Measurements from ENCODE around the gene CEACAM20.

The CEACAM20 gene

DNA sequence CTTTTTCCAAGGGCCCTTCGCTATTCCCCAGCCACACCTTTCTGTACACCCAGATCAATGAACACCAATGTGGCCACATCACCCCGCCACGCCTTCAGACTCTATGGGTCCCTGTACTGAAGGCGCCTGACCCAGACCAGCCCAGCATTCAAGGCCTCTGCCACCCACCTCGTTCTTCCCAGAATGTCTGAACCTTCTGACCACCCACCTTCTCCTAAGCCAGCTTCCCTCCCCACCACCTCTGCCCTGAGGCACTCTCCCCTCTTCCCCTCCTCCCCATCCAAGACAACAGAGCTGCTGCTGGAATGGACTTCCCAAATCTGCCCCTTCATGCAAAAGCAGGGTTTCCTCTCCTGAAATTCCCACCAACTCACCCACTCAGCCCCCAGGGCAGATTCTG lies 3.3 kb upstream of the CEACAM20 start:
- Histone ChIP-seq H3K27ac (no peak overlapping the region), H3K4me3 (ENCODE audit: low read depth, low read length) (no peak overlapping the region), H3K27me3 (ENCODE audit: control insufficient read depth, insufficient read depth, low read length) (no peaks in the 10 kb centered on the region), H3K4me1 (no peaks in the 10 kb centered on the region), H3K79me2 (no peaks in the 10 kb centered on the region), H3K9ac (no peak overlapping the region), H3K4me2 (ENCODE audit: low read length) (no peak overlapping the region), H2AFZ (no peak overlapping the region), H3K9me3 (ENCODE audit: control insufficient read depth, low read length) (no peaks in the 10 kb centered on the region), H3K36me3 (ENCODE audit: control insufficient read depth, insufficient read depth, low read length) (no peaks in the 10 kb centered on the region)
- TF ChIP-seq, protein P1, sequence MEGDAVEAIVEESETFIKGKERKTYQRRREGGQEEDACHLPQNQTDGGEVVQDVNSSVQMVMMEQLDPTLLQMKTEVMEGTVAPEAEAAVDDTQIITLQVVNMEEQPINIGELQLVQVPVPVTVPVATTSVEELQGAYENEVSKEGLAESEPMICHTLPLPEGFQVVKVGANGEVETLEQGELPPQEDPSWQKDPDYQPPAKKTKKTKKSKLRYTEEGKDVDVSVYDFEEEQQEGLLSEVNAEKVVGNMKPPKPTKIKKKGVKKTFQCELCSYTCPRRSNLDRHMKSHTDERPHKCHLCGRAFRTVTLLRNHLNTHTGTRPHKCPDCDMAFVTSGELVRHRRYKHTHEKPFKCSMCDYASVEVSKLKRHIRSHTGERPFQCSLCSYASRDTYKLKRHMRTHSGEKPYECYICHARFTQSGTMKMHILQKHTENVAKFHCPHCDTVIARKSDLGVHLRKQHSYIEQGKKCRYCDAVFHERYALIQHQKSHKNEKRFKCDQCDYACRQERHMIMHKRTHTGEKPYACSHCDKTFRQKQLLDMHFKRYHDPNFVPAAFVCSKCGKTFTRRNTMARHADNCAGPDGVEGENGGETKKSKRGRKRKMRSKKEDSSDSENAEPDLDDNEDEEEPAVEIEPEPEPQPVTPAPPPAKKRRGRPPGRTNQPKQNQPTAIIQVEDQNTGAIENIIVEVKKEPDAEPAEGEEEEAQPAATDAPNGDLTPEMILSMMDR (IDR thresholded peaks at IDR 0.05): no peak

DNA sequence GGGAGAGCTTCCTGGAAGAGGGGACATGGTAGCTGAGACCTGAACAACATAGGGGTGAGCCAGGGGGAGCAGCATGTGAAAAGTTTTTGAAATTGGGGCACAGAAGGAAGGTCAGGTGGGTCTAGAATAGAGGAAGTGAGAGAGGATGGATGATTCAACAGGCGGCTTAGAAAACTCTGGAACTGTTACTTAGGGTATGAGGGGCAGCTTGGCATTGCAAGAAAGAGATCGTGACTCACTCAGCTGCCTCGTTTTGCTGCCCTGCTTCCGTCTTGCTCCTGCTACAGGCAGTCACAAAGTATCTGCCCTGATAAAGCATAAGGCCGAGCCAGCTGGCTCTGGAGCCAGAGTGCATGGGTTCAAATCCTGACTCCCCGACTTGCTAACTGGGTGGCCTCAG lies 1.3 kb upstream of the CEACAM20 start:
- no peak overlapping the region for H3K4me2 ChIP-seq (ENCODE audit: low read length)
- no peaks in the 10 kb centered on the region for H3K36me3 ChIP-seq (ENCODE audit: control insufficient read depth, insufficient read depth, low read length)
- no peaks in the 10 kb centered on the region for H3K9me3 ChIP-seq (ENCODE audit: control insufficient read depth, low read length)
- no peaks in the 10 kb centered on the region for H3K4me1 ChIP-seq
- TF ChIP-seq, protein P1 (IDR thresholded peaks at IDR 0.05): no peak
- no peaks in the 10 kb centered on the region for H3K27me3 ChIP-seq (ENCODE audit: control insufficient read depth, insufficient read depth, low read length)
- H3K9ac ChIP-seq: no peak overlapping the region
- no peak overlapping the region for H3K4me3 ChIP-seq (ENCODE audit: low read depth, low read length)
- H2AFZ ChIP-seq: no peak overlapping the region
- no peak overlapping the region for H3K27ac ChIP-seq
- no peaks in the 10 kb centered on the region for H3K79me2 ChIP-seq

DNA sequence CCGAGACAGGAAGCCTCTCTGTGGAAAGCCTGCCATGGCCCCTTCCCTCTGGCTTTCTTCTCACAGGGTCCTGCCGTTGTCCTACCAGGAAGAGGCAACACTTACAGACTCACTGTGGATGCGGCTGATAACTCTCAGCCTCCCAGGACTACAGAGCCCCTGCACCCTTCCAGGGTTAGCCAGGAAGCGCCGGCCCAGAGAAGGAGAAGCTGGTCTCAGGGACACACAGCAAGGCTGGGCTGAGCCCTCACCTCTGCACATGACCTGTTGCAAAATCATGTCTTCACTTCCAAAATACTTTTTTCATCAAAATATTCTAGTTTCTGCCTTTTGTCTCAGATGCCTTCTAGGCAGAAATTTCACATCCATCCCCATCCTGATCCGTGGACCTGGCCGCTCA lies 1.9 kb downstream of the CEACAM20 start:
- H3K27me3 ChIP-seq (ENCODE audit: control insufficient read depth, insufficient read depth, low read length): no peaks in the 10 kb centered on the region
- no peak overlapping the region for H3K9ac ChIP-seq
- no peaks in the 10 kb centered on the region for H3K9me3 ChIP-seq (ENCODE audit: control insufficient read depth, low read length)
- no peak overlapping the region for H3K4me2 ChIP-seq (ENCODE audit: low read length)
- H3K36me3 ChIP-seq (ENCODE audit: control insufficient read depth, insufficient read depth, low read length): no peaks in the 10 kb centered on the region
- H3K27ac ChIP-seq: no peak overlapping the region
- no peak overlapping the region for H3K4me3 ChIP-seq (ENCODE audit: low read depth, low read length)
- TF ChIP-seq, protein P1 (IDR thresholded peaks at IDR 0.05): no peak
- no peak overlapping the region for H2AFZ ChIP-seq
- H3K79me2 ChIP-seq: no peaks in the 10 kb centered on the region
- H3K4me1 ChIP-seq: no peaks in the 10 kb centered on the region

DNA sequence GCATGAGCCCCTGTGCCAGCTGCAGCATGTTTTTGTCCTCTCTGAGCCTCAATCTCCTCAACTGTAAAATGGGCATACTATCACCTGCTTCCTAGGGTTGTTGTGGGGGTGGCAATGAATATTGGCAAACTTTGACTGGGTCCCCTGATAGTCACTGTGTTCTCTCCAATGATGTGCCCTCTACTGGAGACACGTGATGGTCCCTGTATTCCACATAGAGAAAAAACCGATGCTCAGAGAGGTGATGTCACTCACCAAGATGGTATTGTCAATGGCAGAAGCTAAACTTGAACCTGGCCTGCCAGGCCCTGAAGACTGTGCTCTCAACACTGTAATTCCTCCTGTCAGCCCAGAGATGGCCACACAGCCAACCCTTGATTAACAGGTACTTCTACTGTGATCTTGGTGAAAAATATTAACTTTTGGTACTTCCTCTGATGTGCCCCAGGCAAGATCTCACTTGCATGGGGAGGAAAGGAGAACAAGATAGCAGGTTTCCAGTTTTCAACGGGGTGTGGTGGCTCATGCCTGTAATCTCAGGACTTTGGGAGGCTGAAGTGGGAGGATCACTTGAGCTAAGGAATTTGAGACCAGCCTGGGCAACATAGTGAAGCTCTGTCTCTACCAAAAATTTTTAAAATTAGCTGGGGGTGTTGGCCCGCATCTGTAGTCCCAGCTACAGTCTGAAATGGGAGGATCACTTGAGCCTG lies 3.6 kb downstream of the CEACAM20 start:
- TF ChIP-seq, protein P1 (IDR thresholded peaks at IDR 0.05): no peak

DNA sequence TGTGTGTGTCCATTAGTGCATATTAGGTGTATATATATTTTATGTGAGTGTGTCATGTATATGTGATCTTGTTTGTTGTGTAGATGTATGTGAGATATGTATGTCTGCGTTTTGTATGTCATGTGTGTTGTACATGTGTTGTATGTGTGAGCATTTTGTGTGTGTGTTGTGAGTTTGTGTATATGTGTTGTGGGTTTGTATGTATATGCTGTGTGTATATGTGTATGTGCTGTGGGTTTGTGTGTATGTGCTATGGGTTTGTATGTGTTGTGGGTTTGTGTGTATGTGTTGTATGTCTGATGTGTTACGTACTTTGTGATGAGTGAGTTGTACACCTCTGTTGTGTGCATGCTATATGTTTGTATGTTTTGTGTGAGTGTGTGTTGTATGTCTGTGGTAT lies 8.1 kb downstream of the CEACAM20 start:
- TF ChIP-seq, protein P1 (IDR thresholded peaks at IDR 0.05): no peak
- no peak overlapping the region for H3K9ac ChIP-seq

More for the DNA sequence above, 3.6 kb downstream of the CEACAM20 start:
- H3K27me3 ChIP-seq (ENCODE audit: control insufficient read depth, insufficient read depth, low read length): no peaks in the 10 kb centered on the region
- H2AFZ ChIP-seq: no peak overlapping the region
- H3K36me3 ChIP-seq (ENCODE audit: control insufficient read depth, insufficient read depth, low read length): no peaks in the 10 kb centered on the region
- H3K4me2 ChIP-seq (ENCODE audit: low read length): no peak overlapping the region
- no peaks in the 10 kb centered on the region for H3K4me1 ChIP-seq
- H3K9ac ChIP-seq: no peak overlapping the region
- H3K27ac ChIP-seq: no peak overlapping the region
- H3K79me2 ChIP-seq: no peaks in the 10 kb centered on the region
- H3K9me3 ChIP-seq (ENCODE audit: control insufficient read depth, low read length): no peaks in the 10 kb centered on the region
- no peak overlapping the region for H3K4me3 ChIP-seq (ENCODE audit: low read depth, low read length)

More for the DNA sequence above, 8.1 kb downstream of the CEACAM20 start:
- Histone ChIP-seq H3K36me3 (ENCODE audit: control insufficient read depth, insufficient read depth, low read length) (no peaks in the 10 kb centered on the region), H2AFZ (no peak overlapping the region), H3K4me1 (no peaks in the 10 kb centered on the region), H3K4me2 (ENCODE audit: low read length) (no peak overlapping the region), H3K27me3 (ENCODE audit: control insufficient read depth, insufficient read depth, low read length) (no peaks in the 10 kb centered on the region), H3K9me3 (ENCODE audit: control insufficient read depth, low read length) (no peaks in the 10 kb centered on the region), H3K4me3 (ENCODE audit: low read depth, low read length) (no peak overlapping the region), H3K27ac (no peak overlapping the region), H3K79me2 (no peaks in the 10 kb centered on the region)
